ENCODE results near the gene UMODL1. TPM values are rescaled to one million over a fixed set of nuclear protein-coding genes. Genes with fewer than 3 reads are reported as not detected.
"Not testable (repeated sequence)": the region's sequence is repeated elsewhere in the genome, so short reads cannot be mapped to it uniquely, and the experiment has no call there.

Gene UMODL1
- total RNA-seq, 1 experiment from 2014 or later, result not detected

GRCh38 chr21:42110691-42111469 lies 39.8 kb downstream of the UMODL1 start:
- H3K9me3 ChIP-seq, result no peaks in the 10 kb centered on the region
- no peak overlapping the region for H3K4me3 ChIP-seq
- H3K36me3 ChIP-seq, result no peaks in the 10 kb centered on the region
- H3K27me3 ChIP-seq, result no peaks in the 10 kb centered on the region
- DNase-seq, result no peak

GRCh38 chr21:42111470-42111743 lies 40.3 kb downstream of the UMODL1 start:
- H3K9me3 ChIP-seq, result no peaks in the 10 kb centered on the region
- no peak overlapping the region for H3K4me3 ChIP-seq
- no peaks in the 10 kb centered on the region for H3K36me3 ChIP-seq
- no peak for DNase-seq
- no peaks in the 10 kb centered on the region for H3K27me3 ChIP-seq

GRCh38 chr21:42111811-42112210 lies 40.7 kb downstream of the UMODL1 start:
- DNase-seq, result no peak
- Histone ChIP-seq H3K4me3 (no peak overlapping the region), H3K36me3 (no peaks in the 10 kb centered on the region), H3K9me3 (no peaks in the 10 kb centered on the region), H3K27me3 (no peaks in the 10 kb centered on the region)

- Histone ChIP-seq H3K27me3 (no peaks in the 10 kb centered on the region), H3K9me3 (no peaks in the 10 kb centered on the region), H3K36me3 (no peaks in the 10 kb centered on the region), H3K4me3 (no peak overlapping the region)
- DNase-seq, result no peak
Measured at GRCh38 chr21:42112238-42112637, 41.1 kb downstream of the UMODL1 start.

- H3K4me3 ChIP-seq, result no peak overlapping the region
- DNase-seq, result peak; percentile 35
- no peaks in the 10 kb centered on the region for H3K36me3 ChIP-seq
- no peaks in the 10 kb centered on the region for H3K9me3 ChIP-seq
- no peaks in the 10 kb centered on the region for H3K27me3 ChIP-seq
Measured at GRCh38 chr21:42112857-42113256, 41.7 kb downstream of the UMODL1 start.

- DNase-seq, result peak; percentile 26
- H3K36me3 ChIP-seq, result no peaks in the 10 kb centered on the region
- H3K9me3 ChIP-seq, result no peaks in the 10 kb centered on the region
- H3K4me3 ChIP-seq, result no peak overlapping the region
- H3K27me3 ChIP-seq, result no peaks in the 10 kb centered on the region
Measured at GRCh38 chr21:42113926-42114409, 42.9 kb downstream of the UMODL1 start.

GRCh38 chr21:42114646-42115045 lies 43.5 kb downstream of the UMODL1 start:
- DNase-seq, result no peak
- no peaks in the 10 kb centered on the region for H3K9me3 ChIP-seq

GRCh38 chr21:42115136-42115683 lies 44.1 kb downstream of the UMODL1 start:
- H3K4me3 ChIP-seq, result no peak overlapping the region
- H3K36me3 ChIP-seq, result no peaks in the 10 kb centered on the region
- no peak for DNase-seq
- 0 out of 2 replicates have a peak, but pooled peaks cover 3% of the 10 kb centered on the region for H3K27me3 ChIP-seq
- no peaks in the 10 kb centered on the region for H3K9me3 ChIP-seq

More at GRCh38 chr21:42114646-42115045, 43.5 kb downstream of the UMODL1 start:
- H3K36me3 ChIP-seq, result no peaks in the 10 kb centered on the region
- H3K4me3 ChIP-seq, result no peak overlapping the region
- 0 out of 2 replicates have a peak, but pooled peaks cover 2% of the 10 kb centered on the region for H3K27me3 ChIP-seq

GRCh38 chr21:42116551-42116950 lies 45.4 kb downstream of the UMODL1 start:
- H3K36me3 ChIP-seq, H3K27me3 ChIP-seq, H3K9me3 ChIP-seq, DNase-seq, H3K4me3 ChIP-seq: not testable (repeated sequence)

GRCh38 chr21:42117229-42117966 lies 46.3 kb downstream of the UMODL1 start:
- Histone ChIP-seq H3K4me3 (no peak overlapping the region), H3K36me3 (no peaks in the 10 kb centered on the region), H3K27me3 (0 out of 2 replicates have a peak, but pooled peaks cover 3% of the 10 kb centered on the region), H3K9me3 (no peaks in the 10 kb centered on the region)
- peak; percentile 66 for DNase-seq

- no peak overlapping the region for H3K4me3 ChIP-seq
- H3K9me3 ChIP-seq, result no peaks in the 10 kb centered on the region
- DNase-seq, result no peak
- 0 out of 2 replicates have a peak, but pooled peaks cover 3% of the 10 kb centered on the region for H3K27me3 ChIP-seq
- no peaks in the 10 kb centered on the region for H3K36me3 ChIP-seq
Measured at GRCh38 chr21:42117967-42118780, 47.1 kb downstream of the UMODL1 start.

GRCh38 chr21:42118901-42119300 lies 47.8 kb downstream of the UMODL1 start:
- DNase-seq, result no peak
- no peaks in the 10 kb centered on the region for H3K9me3 ChIP-seq
- 0 out of 2 replicates have a peak, but pooled peaks cover 3% of the 10 kb centered on the region for H3K27me3 ChIP-seq
- no peaks in the 10 kb centered on the region for H3K36me3 ChIP-seq
- no peak overlapping the region for H3K4me3 ChIP-seq

GRCh38 chr21:42120101-42120902 lies 49.2 kb downstream of the UMODL1 start:
- Histone ChIP-seq H3K36me3 (no peaks in the 10 kb centered on the region), H3K4me3 (no peak overlapping the region), H3K9me3 (no peaks in the 10 kb centered on the region), H3K27me3 (0 out of 2 replicates have a peak, but pooled peaks cover 3% of the 10 kb centered on the region)
- DNase-seq, result no peak

- Histone ChIP-seq H3K4me3 (no peak overlapping the region), H3K27me3 (0 out of 2 replicates have a peak, but pooled peaks cover 3% of the 10 kb centered on the region), H3K36me3 (no peaks in the 10 kb centered on the region), H3K9me3 (no peaks in the 10 kb centered on the region)
- DNase-seq, result no peak
Measured at GRCh38 chr21:42120903-42121535, 49.9 kb downstream of the UMODL1 start.

GRCh38 chr21:42121794-42122193 lies 50.7 kb downstream of the UMODL1 start:
- Histone ChIP-seq H3K9me3 (no peaks in the 10 kb centered on the region), H3K27me3 (0 out of 2 replicates have a peak, but pooled peaks cover 3% of the 10 kb centered on the region), H3K36me3 (no peaks in the 10 kb centered on the region), H3K4me3 (no peak overlapping the region)
- peak; percentile 49 for DNase-seq

Data from MG63 (cell line).